ENCODE data around the gene RCAN3.

DNA sequence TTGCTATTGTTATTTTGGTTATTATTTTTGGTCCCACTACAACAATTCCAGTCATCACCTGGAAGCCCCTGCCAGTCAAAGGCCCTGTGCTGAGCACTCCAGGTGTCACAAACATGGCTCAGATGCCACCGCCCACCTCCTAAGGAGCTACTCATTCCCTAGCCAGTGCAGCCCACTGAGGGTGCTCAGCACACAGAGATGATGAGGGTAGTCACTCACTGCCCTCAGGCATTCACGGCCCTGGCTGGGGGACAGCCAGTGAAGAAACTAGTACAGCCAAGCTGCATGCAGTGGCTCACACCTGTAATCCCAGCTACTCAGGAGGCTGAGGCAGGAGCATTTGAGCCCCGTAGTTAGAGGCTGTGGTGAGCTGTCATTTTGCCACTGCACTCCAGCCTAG lies 44.8 kb upstream of the RCAN3 start:
- TF ChIP-seq, protein P1, sequence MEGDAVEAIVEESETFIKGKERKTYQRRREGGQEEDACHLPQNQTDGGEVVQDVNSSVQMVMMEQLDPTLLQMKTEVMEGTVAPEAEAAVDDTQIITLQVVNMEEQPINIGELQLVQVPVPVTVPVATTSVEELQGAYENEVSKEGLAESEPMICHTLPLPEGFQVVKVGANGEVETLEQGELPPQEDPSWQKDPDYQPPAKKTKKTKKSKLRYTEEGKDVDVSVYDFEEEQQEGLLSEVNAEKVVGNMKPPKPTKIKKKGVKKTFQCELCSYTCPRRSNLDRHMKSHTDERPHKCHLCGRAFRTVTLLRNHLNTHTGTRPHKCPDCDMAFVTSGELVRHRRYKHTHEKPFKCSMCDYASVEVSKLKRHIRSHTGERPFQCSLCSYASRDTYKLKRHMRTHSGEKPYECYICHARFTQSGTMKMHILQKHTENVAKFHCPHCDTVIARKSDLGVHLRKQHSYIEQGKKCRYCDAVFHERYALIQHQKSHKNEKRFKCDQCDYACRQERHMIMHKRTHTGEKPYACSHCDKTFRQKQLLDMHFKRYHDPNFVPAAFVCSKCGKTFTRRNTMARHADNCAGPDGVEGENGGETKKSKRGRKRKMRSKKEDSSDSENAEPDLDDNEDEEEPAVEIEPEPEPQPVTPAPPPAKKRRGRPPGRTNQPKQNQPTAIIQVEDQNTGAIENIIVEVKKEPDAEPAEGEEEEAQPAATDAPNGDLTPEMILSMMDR (IDR thresholded peaks at IDR 0.05): no peak
- no peak for TF ChIP-seq POLR2A (IDR thresholded peaks at IDR 0.05)

All from thyroid gland (tissue), 4 donors.